ENCODE results near the gene ERP27. TPM values are rescaled to one million over a fixed set of nuclear protein-coding genes. Genes with fewer than 3 reads are reported as not detected.

ERP27 gene
- not detected for polyA plus RNA-seq (2012; ENCODE audit: insufficient read depth, insufficient read length, low read depth)

DNA sequence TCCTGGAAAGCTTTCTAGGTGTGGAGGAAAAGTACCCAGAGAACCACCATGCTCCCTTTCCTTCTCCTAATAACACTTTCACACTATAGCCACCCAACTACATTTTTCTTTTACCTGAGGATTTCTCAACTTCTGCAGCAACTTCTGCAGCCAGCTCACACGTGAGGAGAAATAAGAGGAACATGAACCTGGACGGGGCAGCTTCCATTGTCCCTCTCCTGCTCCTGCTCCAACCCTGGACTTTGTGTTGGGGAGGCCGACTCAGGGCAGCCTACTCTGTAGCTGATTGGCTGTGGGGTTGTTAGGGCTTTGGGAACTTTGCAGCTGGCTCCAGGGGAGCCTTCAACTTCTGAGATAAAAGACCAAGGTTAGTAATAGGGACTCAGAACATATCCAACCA, at the start of gene ERP27:
Gene ERP27, minus strand, starts transcription at position 237 of the 400 bp plus-strand sequence. Its CDS starts 29 bp downstream, at position 208.
- no peak for DNase-seq
- Histone ChIP-seq H3K4me1 (peaks cover 4% of the 10 kb centered on the region; the same call in 1 of the 2 replicates), H3K36me3 (no peaks in the 10 kb centered on the region), H3K4me3 (ENCODE audit: low read depth, low read length) (no peak within 1 kb of the TSS), H3K9me3 (no peaks in the 10 kb centered on the region), H3K27me3 (no peaks in the 10 kb centered on the region)
- TF ChIP-seq, protein P1, sequence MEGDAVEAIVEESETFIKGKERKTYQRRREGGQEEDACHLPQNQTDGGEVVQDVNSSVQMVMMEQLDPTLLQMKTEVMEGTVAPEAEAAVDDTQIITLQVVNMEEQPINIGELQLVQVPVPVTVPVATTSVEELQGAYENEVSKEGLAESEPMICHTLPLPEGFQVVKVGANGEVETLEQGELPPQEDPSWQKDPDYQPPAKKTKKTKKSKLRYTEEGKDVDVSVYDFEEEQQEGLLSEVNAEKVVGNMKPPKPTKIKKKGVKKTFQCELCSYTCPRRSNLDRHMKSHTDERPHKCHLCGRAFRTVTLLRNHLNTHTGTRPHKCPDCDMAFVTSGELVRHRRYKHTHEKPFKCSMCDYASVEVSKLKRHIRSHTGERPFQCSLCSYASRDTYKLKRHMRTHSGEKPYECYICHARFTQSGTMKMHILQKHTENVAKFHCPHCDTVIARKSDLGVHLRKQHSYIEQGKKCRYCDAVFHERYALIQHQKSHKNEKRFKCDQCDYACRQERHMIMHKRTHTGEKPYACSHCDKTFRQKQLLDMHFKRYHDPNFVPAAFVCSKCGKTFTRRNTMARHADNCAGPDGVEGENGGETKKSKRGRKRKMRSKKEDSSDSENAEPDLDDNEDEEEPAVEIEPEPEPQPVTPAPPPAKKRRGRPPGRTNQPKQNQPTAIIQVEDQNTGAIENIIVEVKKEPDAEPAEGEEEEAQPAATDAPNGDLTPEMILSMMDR (IDR thresholded peaks at IDR 0.05; ENCODE audit: low read depth, low read length), result no peak

DNA sequence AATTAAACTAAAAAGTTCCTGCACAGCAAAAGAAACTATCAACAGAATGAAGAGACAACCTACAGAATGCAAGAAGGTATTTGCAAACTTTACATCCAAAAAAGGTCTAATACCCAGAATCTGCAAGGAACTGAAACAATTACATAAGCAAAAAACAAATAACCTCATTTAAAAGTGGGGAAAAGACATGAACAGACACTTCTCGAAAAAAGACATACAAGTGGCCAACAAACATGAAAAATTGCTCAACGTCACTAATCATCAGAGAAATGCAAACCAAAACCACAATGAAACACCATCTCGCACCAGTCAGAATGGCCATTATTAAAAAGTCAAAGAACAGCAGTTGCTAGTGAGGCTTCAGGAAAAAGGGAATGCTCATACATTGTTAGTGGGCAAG, 49.7 kb upstream of the ERP27 start:
- Histone ChIP-seq H3K27me3 (no peaks in the 10 kb centered on the region), H3K4me1 (no peaks in the 10 kb centered on the region), H3K4me3 (ENCODE audit: low read depth, low read length) (no peak overlapping the region), H3K36me3 (no peaks in the 10 kb centered on the region), H3K9me3 (no peaks in the 10 kb centered on the region; the same call in 1 of the 2 replicates)
- no peak for DNase-seq
- TF ChIP-seq, protein P1 (IDR thresholded peaks at IDR 0.05; ENCODE audit: low read depth, low read length), result no peak

DNA sequence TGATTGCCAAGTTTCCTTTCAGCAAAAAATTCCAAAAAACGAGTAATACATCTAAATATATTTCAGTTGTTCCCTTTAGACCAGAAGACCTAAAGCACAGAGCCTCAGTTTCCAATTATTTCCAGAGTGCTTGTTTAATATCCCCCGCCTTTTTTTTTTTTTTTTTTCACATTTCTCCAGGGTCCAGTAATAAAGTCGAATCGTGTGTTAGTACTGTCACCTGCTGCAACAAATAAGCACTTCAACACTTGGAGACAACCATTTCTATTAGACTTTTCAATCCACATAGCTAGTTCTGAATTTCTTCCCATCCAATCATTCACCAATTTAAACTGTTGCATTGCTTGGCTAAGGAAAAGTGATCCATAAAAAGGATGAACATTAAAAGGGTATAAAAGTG, 48.1 kb upstream of the ERP27 start:
- TF ChIP-seq, protein P1 (IDR thresholded peaks at IDR 0.05; ENCODE audit: low read depth, low read length), result 0 out of 2 replicates have a peak, but pooled peaks have one; percentile 10
- DNase-seq, result no peak

DNA sequence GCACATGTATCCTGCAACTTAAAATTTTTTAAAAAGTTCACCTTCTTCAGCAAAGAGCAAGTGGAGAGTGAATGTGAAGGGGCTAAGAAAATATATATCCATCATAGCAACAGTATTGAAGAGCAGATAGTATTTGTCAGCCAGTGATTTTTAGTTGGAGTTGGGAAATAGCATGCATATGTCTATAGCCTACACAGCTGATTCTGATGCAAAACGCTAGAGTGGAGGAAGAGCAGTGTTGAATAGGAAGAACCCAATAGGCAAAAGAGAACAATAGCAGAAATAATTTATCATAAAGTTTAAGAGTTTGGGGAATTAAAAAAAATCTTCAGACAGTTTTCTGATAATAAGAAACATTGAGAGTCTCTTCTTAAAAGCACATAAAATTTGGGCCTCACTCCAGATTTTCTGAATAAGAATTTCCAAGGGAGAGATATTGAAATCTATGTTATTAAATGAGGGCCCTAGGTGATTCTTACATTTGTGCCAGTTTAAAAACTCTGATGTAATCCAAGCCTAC, 46.5 kb upstream of the ERP27 start:
- TF ChIP-seq, protein P1 (IDR thresholded peaks at IDR 0.05; ENCODE audit: low read depth, low read length), result no peak
- Histone ChIP-seq H3K36me3 (no peaks in the 10 kb centered on the region), H3K4me1 (no peaks in the 10 kb centered on the region), H3K9me3 (no peaks in the 10 kb centered on the region; the same call in 1 of the 2 replicates), H3K4me3 (ENCODE audit: low read depth, low read length) (no peak overlapping the region), H3K27me3 (no peaks in the 10 kb centered on the region)
- DNase-seq, result no peak

More for the DNA sequence above, 48.1 kb upstream of the ERP27 start:
- Histone ChIP-seq H3K9me3 (no peaks in the 10 kb centered on the region; the same call in 1 of the 2 replicates), H3K36me3 (no peaks in the 10 kb centered on the region), H3K4me3 (ENCODE audit: low read depth, low read length) (no peak overlapping the region), H3K4me1 (no peaks in the 10 kb centered on the region), H3K27me3 (no peaks in the 10 kb centered on the region)

DNA sequence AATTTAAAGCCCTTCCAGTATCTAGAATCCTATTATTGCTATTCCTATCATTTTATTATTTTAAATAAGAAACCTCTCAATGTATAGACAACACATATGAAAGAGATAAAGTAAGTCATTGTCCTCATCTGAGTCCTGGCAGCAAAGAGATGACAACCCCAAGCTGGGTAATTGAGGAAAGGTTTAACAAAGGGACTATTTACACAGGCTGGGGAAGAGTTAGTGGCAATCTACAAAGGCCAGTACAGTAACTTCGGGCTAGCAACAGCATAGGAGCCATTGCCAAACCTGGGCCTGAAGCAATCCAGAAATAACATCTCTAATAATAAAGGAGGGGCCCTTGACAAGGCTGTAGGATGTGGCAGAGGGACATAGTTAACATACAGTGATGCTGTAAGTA, 45.7 kb upstream of the ERP27 start:
- H3K9me3 ChIP-seq, result no peaks in the 10 kb centered on the region; the same call in 1 of the 2 replicates
- no peak for DNase-seq
- H3K4me3 ChIP-seq (ENCODE audit: low read depth, low read length), result no peak overlapping the region
- no peaks in the 10 kb centered on the region for H3K36me3 ChIP-seq
- no peaks in the 10 kb centered on the region for H3K4me1 ChIP-seq
- TF ChIP-seq, protein P1 (IDR thresholded peaks at IDR 0.05; ENCODE audit: low read depth, low read length), result no peak
- H3K27me3 ChIP-seq, result no peaks in the 10 kb centered on the region

DNA sequence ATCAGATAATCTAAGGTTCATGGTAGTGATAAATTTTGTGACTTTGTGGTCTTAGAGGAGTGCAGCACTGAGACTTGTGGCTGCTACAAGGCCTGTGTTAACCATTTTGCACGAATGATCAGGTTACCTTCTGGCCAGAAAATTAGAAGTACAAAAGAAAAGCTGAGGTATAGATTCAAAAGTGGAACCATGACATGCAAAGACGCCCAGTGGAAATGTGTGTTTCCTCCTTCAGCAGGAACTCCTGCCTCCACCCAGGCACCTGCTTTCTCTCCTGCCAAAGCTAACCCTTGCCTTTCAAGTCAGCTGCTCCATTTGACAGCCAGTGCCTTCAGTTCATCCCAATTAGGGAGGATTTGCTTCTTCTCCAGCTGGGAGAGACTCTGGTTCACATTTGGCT, 44.7 kb upstream of the ERP27 start:
- no peaks in the 10 kb centered on the region for H3K4me1 ChIP-seq
- TF ChIP-seq, protein P1 (IDR thresholded peaks at IDR 0.05; ENCODE audit: low read depth, low read length), result no peak
- no peak for DNase-seq

More for the DNA sequence above, 44.7 kb upstream of the ERP27 start:
- Histone ChIP-seq H3K36me3 (no peaks in the 10 kb centered on the region), H3K4me3 (ENCODE audit: low read depth, low read length) (no peak overlapping the region), H3K27me3 (no peaks in the 10 kb centered on the region), H3K9me3 (no peaks in the 10 kb centered on the region; the same call in 1 of the 2 replicates)

Measured in BE2C (cell line).